ENCODE results near the gene DNER. TPM values are rescaled to one million over a fixed set of nuclear protein-coding genes. Genes with fewer than 3 reads are reported as not detected.

Gene DNER
- total and polyA plus RNA-seq, 4 donors: 0.01 TPM; not detected in 3

GRCh38 chr2:229392196-229392595 is 322.2 kb downstream of the DNER start:
- no peaks in the 10 kb centered on the region for H3K27me3 ChIP-seq (ENCODE audit: control insufficient read depth in 4 of 4, insufficient read depth in 4 of 4, low read length in 3 of 4)
- no peak overlapping the region for H3K9ac ChIP-seq (ENCODE audit: low read depth in 1 of 2, low read length in 2 of 2)
- H3K4me3 ChIP-seq (ENCODE audit: low read depth in 1 of 3, low read length in 3 of 3): no peak overlapping the region
- WGBS: 36% methylated on average over 2 of the region's 2 CpGs
- no peak for DNase-seq (ENCODE audit: low spot score)
- H3K27ac ChIP-seq (ENCODE audit: low read depth in 1 of 2, low read length in 2 of 2): no peak overlapping the region
- H3K9me3 ChIP-seq (ENCODE audit: control insufficient read depth in 4 of 4, low read length in 3 of 4): peaks cover 0 to 7% (median 0%) of the 10 kb centered on the region in 4 donors
- no peaks in the 10 kb centered on the region for H3K36me3 ChIP-seq (ENCODE audit: control insufficient read depth in 4 of 4, insufficient read depth in 3 of 4, low read depth in 1 of 4, low read length in 3 of 4)
- no peak for TF ChIP-seq FOXA2 (IDR thresholded peaks at IDR 0.05)
- no peak for TF ChIP-seq RAD21 (IDR thresholded peaks at IDR 0.05)
- no peak for TF ChIP-seq ZBTB33 (IDR thresholded peaks at IDR 0.05)
- TF ChIP-seq EGR1 (IDR thresholded peaks at IDR 0.05; ENCODE audit: low read depth in 2 of 2): no peak
- TF ChIP-seq CTCF (IDR thresholded peaks at IDR 0.05; ENCODE audit: low read depth, low read length, missing input control): no peak
- peaks cover 0 to 3% (median 2%) of the 10 kb centered on the region in 4 donors for H3K4me1 ChIP-seq (ENCODE audit: control insufficient read depth in 4 of 4, insufficient read depth in 4 of 4, low read length in 3 of 4)

DNA sequence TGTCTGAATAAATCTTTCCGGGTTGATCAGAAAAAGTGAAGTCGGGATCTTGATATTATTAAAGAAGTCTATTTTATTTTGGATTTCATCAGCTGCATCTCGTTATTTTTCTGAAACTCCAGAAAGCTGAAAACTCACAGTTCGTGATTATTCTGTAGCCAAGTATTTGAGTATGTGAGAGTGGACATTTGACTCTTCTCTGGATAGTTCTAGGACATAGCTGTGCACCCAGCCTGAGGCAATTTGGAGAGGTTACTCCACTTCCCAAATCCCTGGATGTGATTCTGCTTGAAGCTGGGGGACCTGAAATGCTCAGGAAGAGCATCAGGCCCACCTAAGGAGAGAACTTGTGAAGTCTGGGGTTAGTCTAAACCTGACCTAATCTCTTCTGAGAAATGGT is 325.6 kb downstream of the DNER start:
- no peak for TF ChIP-seq JUND (IDR thresholded peaks at IDR 0.05)
- no peak for TF ChIP-seq HNF4G (IDR thresholded peaks at IDR 0.05)
- no peak for TF ChIP-seq CTCF (IDR thresholded peaks at IDR 0.05; ENCODE audit: low read depth, low read length, missing input control)
- no peak for TF ChIP-seq TAF1 (conservative IDR thresholded peaks at IDR 0.05)
- TF ChIP-seq YY1 (IDR thresholded peaks at IDR 0.05): no peak
- no peak for TF ChIP-seq ZBTB33 (IDR thresholded peaks at IDR 0.05)
- TF ChIP-seq FOXA1 (IDR thresholded peaks at IDR 0.05): no peak
- no peak for TF ChIP-seq HNF4A (conservative IDR thresholded peaks at IDR 0.05)
- TF ChIP-seq FOXA2 (IDR thresholded peaks at IDR 0.05): no peak
- no peak for TF ChIP-seq ATF3 (IDR thresholded peaks at IDR 0.05)
- TF ChIP-seq, protein P1, sequence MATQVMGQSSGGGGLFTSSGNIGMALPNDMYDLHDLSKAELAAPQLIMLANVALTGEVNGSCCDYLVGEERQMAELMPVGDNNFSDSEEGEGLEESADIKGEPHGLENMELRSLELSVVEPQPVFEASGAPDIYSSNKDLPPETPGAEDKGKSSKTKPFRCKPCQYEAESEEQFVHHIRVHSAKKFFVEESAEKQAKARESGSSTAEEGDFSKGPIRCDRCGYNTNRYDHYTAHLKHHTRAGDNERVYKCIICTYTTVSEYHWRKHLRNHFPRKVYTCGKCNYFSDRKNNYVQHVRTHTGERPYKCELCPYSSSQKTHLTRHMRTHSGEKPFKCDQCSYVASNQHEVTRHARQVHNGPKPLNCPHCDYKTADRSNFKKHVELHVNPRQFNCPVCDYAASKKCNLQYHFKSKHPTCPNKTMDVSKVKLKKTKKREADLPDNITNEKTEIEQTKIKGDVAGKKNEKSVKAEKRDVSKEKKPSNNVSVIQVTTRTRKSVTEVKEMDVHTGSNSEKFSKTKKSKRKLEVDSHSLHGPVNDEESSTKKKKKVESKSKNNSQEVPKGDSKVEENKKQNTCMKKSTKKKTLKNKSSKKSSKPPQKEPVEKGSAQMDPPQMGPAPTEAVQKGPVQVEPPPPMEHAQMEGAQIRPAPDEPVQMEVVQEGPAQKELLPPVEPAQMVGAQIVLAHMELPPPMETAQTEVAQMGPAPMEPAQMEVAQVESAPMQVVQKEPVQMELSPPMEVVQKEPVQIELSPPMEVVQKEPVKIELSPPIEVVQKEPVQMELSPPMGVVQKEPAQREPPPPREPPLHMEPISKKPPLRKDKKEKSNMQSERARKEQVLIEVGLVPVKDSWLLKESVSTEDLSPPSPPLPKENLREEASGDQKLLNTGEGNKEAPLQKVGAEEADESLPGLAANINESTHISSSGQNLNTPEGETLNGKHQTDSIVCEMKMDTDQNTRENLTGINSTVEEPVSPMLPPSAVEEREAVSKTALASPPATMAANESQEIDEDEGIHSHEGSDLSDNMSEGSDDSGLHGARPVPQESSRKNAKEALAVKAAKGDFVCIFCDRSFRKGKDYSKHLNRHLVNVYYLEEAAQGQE (IDR thresholded peaks at IDR 0.05): no peak
- TF ChIP-seq EGR1 (IDR thresholded peaks at IDR 0.05; ENCODE audit: low read depth in 2 of 2): no peak
- TF ChIP-seq NR2F2 (IDR thresholded peaks at IDR 0.05): no peak
- TF ChIP-seq SP1 (IDR thresholded peaks at IDR 0.05): no peak
- TF ChIP-seq RXRA (IDR thresholded peaks at IDR 0.05): no peak
- Histone ChIP-seq H3K4me3 (ENCODE audit: low read depth in 1 of 3, low read length in 3 of 3) (no peak overlapping the region), H3K36me3 (ENCODE audit: control insufficient read depth in 4 of 4, insufficient read depth in 3 of 4, low read depth in 1 of 4, low read length in 3 of 4) (no peaks in the 10 kb centered on the region), H3K27me3 (ENCODE audit: control insufficient read depth in 4 of 4, insufficient read depth in 4 of 4, low read length in 3 of 4) (no peaks in the 10 kb centered on the region), H3K27ac (ENCODE audit: low read depth in 1 of 2, low read length in 2 of 2) (no peak overlapping the region), H3K4me1 (ENCODE audit: control insufficient read depth in 4 of 4, insufficient read depth in 4 of 4, low read length in 3 of 4) (peaks cover 0 to 3% (median 2%) of the 10 kb centered on the region in 4 donors), H3K9ac (ENCODE audit: low read depth in 1 of 2, low read length in 2 of 2) (no peak overlapping the region), H3K9me3 (ENCODE audit: control insufficient read depth in 4 of 4, low read length in 3 of 4) (peaks cover 0 to 7% (median 0%) of the 10 kb centered on the region in 4 donors)
- 69% methylated on average over 4 of the region's 4 CpGs for WGBS
- DNase-seq (ENCODE audit: low spot score): no peak
